Measurements from ENCODE around the gene EFCAB12. TPM values are rescaled to one million over a fixed set of nuclear protein-coding genes. Genes with fewer than 3 reads are reported as not detected.

EFCAB12 gene
- total and polyA plus RNA-seq, 2 of the 8 experiments (the other 6 are each of a cell fraction or from before 2014, with no cell fraction given) = 0.60 to 0.99 TPM

GRCh38 chr3:129419476-129419875 lies 9.0 kb downstream of the EFCAB12 start (continued):
- TF ChIP-seq HDAC6 (IDR thresholded peaks at IDR 0.05; ENCODE audit: low read depth, low read length) (no peak), SIRT6 (IDR thresholded peaks at IDR 0.05; ENCODE audit: low read length) (no peak), ZNF274 (IDR thresholded peaks at IDR 0.05; ENCODE audit: borderline replicate concordance, extremely low read depth, low read length) (no peak), SP2 (IDR thresholded peaks at IDR 0.05; ENCODE audit: low read length) (no peak), E2F6 (IDR thresholded peaks at IDR 0.05) (no peak), RAD21 (IDR thresholded peaks at IDR 0.05 in 1 of 2, conservative IDR thresholded peaks at IDR 0.05 in 1 of 2; ENCODE audit: low read depth in 2 of 2, low read length in 2 of 2) (no peak), TCF12 (IDR thresholded peaks at IDR 0.05; ENCODE audit: low read depth, low read length) (no peak), BCL11A (IDR thresholded peaks at IDR 0.05; ENCODE audit: low read depth in 2 of 2, low read length in 2 of 2) (no peak), TEAD4 (IDR thresholded peaks at IDR 0.05; ENCODE audit: low read depth, low read length) (no peak), TAF7 (optimal IDR thresholded peaks at IDR 0.05; ENCODE audit: borderline replicate concordance, low read depth, low read length) (no peak)

Data from H1 (cell line).